Iris pigment epithelial cell (primary cell): ENCODE results near the gene PEA15.

Experiments used
- DNase-seq: peaks from one replicate; pipeline ENCODE4 v3.0.0-alpha.2; 2011; ENCODE audit warnings: low read depth

PEA15 gene

GRCh38 chr1:160179336-160179735 is 25.8 kb upstream of the PEA15 start:
- DNase-seq: no peak

- DNase-seq: no peak
Observed at GRCh38 chr1:160186246-160186645, 18.9 kb upstream of the PEA15 start.

- no peak for DNase-seq
Observed at GRCh38 chr1:160186729-160187128, 18.5 kb upstream of the PEA15 start.

- no peak for DNase-seq
Observed at GRCh38 chr1:160187407-160187806, 17.8 kb upstream of the PEA15 start.

GRCh38 chr1:160188341-160188740 is 16.8 kb upstream of the PEA15 start:
- no peak for DNase-seq

- no peak for DNase-seq
Observed at GRCh38 chr1:160189649-160190625, 15.2 kb upstream of the PEA15 start, which contains the start of gene CASQ1. Gene CASQ1 (plus strand): TSS chr1:160190575. CDS start chr1:160190752, 177 bp downstream.

- no peak for DNase-seq
Observed at GRCh38 chr1:160191756-160192155, 13.4 kb upstream of the PEA15 start.

- DNase-seq: no peak
Observed at GRCh38 chr1:160192234-160192633, 12.9 kb upstream of the PEA15 start.

GRCh38 chr1:160193091-160193819 is 11.9 kb upstream of the PEA15 start:
- DNase-seq: peak; percentile 70

- no peak for DNase-seq
Observed at GRCh38 chr1:160193832-160194736, 11.1 kb upstream of the PEA15 start.

- DNase-seq: no peak
Observed at GRCh38 chr1:160194737-160195059, 10.5 kb upstream of the PEA15 start.

- no peak for DNase-seq
Observed at GRCh38 chr1:160196143-160196542, 9.0 kb upstream of the PEA15 start.

GRCh38 chr1:160197231-160197630 is 8.0 kb upstream of the PEA15 start:
- DNase-seq: no peak

- no peak for DNase-seq
Observed at GRCh38 chr1:160200786-160201185, 4.4 kb upstream of the PEA15 start.

GRCh38 chr1:160204526-160205241 is 500 bp upstream of the PEA15 start:
- no peak for DNase-seq

GRCh38 chr1:160206036-160206389 is 829 bp downstream of the PEA15 start:
- peak; percentile 46 for DNase-seq

GRCh38 chr1:160206421-160207117 is 1.4 kb downstream of the PEA15 start:
- DNase-seq: peak; percentile 93

GRCh38 chr1:160207118-160207650 is 2.0 kb downstream of the PEA15 start:
- no peak for DNase-seq

GRCh38 chr1:160207771-160208556 is 2.8 kb downstream of the PEA15 start:
- DNase-seq: no peak
